Measurements from ENCODE around the gene FAM111A.

- TF ChIP-seq EGR2 (tag by site-specific recombination; IDR thresholded peaks at IDR 0.05; ENCODE audit: low read depth) (no peak), ELK4 (IDR thresholded peaks at IDR 0.05; ENCODE audit: borderline replicate concordance, low read depth, low read length) (no peak)
Measured at GRCh38 chr11:59141191-59141590, 1.5 kb upstream of the FAM111A start.
